ENCODE data around the gene TNFRSF8.
"Not testable (repeated sequence)": the region's sequence is repeated elsewhere in the genome, so short reads cannot be mapped to it uniquely, and the experiment has no call there.

TNFRSF8 gene

DNA sequence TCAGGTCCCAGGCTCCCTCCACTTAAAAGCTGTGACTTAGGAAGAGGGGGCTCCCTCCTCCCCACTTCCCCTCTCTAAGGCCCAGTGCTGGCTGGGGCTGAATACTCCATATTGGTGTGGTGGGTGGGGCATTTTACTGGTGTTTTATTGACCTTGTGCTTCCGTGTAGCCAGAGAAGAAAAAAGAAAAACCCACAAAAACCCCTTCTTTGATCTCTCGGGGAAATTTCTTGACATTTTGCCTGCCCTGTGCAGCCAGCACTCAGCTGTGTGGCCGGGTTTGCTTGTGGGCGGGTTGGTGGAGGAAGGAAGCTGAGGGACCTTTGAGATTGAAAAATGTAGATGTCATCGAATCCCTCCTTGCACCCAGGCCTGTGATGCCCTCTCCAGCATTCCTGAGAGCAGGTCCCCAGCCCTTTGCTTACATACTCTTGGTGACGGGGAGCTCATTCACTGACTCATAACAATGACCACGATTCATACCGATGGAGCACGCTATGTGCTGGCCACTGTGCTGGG is 24.8 kb downstream of the TNFRSF8 start:
- DNase-seq (ENCODE audit: low read depth), result no peak

DNA sequence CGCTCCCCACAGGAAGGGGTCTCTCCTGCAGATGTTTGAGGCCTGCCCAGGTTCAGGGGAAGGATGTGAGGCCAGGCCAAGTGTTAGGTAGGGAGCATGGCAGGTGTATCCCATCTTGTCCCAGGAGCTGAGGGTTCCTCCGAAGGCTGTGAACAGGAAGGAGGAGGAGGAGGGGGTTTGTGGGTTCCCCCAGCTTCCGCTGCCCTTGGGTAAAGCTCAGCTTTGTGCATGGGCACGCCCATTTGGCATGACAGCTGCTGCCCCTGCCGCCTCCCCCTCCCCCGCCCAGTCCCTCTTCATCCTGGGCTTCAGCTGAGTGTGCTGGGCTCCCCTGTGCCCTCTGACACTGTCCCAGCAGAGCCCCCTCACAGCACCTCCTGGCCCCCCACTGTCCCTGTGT is 25.5 kb downstream of the TNFRSF8 start:
- no peak for DNase-seq (ENCODE audit: low read depth)

DNA sequence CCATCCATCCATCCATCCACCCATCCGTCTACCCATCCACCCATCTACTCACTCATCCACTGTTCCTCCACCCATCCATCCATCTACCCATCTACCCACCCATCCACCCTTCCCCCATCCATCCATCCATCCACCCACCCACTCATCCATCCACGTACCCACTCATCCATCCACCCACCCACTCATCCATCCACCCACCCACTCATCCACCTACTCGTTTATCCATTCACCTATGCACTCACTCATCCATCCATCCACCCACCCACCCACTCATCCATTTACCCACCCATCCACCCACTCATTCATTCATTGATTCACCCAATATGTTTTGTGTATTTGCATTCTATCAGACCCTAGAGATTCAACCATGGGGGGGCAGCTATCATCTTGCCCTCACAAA is 27.2 kb downstream of the TNFRSF8 start:
- no peak for DNase-seq (ENCODE audit: low read depth)

DNA sequence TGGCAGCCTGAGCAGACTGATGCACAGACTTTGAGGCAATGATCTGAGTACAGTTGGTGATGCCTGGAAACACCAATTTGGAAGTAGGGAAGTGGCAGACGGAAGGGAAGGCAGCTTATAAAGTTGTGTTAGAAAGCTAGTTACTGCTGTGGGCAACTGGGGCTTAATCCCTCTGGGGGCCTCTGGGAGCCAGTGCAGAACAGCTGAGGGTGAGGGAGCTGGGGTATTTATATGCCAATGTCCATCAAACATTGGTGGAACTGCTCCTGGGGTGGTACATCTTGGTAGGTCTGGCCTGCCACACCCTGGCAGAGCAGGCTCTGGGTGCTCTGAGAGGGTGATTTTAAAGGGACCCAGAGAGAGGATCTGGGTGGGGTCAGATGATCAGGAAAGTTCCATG is 28.1 kb downstream of the TNFRSF8 start:
- DNase-seq (ENCODE audit: low read depth), result no peak

DNA sequence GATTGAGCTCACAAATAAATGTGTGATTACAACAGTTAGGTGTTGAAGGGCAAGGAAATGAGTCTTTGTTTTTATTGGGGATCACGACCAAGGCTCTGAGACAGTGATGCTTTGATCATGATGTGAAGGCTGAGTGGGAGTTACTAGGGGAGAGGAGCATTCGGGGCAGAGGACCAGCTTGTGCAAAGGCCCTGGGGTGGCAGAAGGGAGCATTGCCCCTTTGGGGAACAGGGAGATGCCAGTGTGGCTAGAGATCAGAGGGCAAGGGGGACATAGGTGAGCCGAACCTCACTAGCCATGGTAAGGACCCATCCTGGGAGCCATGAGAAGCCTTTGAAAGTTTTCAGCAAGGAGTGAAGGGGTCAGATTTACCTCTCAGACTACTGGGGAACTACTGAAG is 31.1 kb downstream of the TNFRSF8 start:
- DNase-seq (ENCODE audit: low read depth), result no peak

DNA sequence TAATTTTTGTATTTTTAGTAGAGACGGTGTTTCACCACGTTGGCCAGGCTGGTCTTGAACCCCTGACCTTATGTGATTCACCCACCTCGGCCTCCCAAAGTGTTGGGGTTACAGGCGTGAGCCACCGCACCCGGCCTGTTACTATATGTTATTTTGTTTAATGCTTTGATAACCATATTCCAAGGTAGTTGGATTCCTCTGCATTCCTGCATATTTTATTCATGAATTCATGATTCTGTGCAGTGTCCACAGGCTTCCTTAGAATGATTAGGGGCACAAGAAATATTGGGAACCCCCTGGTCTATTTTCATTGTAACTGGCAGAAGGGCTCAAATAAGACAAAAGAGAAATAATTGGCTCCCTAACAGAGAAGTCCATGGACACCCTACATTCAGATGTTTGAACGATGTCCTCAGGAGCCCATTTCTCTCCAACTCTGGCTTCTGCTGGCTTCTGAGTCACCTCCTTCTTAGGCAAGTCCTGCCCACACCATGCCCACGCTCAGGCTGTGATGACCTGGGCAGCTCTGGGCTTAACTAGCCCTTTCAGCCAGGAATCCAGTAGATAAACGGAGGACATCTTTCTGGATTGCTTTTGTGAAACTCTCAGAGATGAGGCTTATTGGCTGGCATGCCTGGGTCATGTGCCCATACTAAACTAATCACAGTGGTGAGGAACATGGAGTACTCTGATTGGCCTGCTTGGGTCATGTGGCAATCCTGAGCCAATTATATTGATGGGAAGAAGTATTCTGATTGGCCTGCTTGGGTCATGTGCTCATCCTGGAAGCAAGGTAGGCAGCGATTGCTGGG is 32.6 kb downstream of the TNFRSF8 start:
- no peak for DNase-seq (ENCODE audit: low read depth)

DNA sequence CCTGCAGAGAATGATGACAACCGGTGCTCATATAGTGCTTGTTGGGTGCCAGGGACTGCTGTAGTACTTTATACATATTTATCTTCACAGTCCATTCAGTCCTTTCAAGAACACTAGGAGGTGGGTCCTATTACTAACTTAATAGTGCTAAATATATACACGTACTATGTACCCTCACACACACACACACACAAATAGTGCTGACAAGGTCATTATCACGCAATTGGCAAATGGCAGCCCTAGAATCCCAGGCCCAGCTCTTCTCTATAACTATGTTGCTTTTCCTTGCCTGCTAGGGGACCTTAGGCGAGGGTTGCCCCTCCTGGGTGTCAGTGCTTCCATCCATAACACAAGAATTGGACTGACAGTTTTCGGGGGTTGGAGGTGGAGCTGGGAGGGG is 33.5 kb downstream of the TNFRSF8 start:
- no peak for DNase-seq (ENCODE audit: low read depth)

DNA sequence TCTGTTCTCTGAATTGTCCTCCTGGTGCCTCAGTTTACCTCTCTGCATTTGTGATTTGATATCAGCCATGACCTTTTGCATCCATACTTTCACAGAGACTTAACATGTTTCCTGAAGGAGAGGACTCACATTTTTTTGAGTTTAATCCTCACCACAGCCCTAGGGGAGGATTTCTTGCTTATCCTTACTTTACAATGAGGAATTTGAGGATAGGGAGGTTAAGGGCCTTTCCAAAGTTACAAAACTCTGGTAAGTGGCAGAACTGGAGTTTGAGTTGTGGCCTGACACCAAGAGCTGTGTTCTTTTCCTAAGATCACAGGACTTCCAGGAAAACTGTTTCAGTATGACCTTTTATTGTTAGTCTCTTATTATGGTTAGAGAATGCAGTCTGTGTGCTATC is 34.2 kb downstream of the TNFRSF8 start:
- no peak for DNase-seq (ENCODE audit: low read depth)

DNA sequence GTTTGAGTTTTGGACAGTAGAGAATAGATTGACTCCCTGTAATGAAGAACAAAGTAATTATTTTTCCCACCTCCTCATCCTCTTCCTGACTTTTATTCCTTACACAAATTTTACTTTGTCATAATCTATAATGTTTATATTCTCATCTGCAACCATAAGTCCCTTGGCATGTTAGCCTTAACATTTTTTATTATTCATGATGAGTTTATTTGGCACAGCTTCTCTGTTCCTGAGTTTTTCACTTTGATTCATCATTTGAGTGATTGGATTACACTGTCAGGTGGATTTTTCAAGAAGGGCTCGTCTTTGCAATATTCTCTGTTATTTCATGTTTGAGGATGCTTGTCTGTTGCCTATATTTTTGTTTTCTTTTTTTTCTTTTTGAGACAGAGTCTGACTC is 35.7 kb downstream of the TNFRSF8 start:
- DNase-seq (ENCODE audit: low read depth), result no peak

DNA sequence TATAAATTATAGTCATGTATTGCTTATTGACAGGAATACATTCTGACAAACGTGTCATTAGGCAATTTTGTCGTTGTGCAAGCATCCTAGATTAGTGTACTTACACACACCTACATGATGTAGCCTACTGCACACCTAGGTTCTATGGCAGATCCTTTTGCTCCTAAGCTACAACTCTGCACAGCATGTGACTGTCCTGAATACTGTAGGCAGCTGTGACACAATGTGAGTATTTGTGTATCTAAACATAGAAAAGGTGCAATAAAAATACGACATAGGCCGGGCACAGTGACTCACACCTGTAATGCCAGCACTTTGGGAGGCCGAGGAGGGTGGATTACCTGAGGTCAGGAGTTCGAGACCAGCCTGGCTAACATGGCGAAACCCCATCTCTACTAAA is 36.5 kb downstream of the TNFRSF8 start:
- no peak for DNase-seq (ENCODE audit: low read depth)

DNA sequence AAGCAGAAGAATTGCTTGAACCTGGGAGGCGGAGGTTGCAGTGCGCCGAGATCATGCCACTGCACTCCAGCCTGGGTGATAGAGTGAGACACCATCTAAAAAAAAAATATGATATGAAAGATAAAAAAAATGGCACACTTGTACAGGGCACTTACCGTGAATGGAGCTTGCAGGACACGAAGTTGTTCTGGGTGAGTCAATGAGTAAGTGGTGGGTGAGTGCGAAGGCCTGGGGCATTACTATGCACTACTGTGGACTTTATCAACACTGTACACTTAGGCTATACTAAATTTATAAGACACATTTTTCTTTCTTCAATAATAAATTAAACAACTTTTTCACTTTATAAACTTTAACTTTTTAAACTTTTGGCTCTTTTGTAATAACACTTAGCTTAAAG is 37.0 kb downstream of the TNFRSF8 start:
- DNase-seq (ENCODE audit: low read depth), result no peak

DNA sequence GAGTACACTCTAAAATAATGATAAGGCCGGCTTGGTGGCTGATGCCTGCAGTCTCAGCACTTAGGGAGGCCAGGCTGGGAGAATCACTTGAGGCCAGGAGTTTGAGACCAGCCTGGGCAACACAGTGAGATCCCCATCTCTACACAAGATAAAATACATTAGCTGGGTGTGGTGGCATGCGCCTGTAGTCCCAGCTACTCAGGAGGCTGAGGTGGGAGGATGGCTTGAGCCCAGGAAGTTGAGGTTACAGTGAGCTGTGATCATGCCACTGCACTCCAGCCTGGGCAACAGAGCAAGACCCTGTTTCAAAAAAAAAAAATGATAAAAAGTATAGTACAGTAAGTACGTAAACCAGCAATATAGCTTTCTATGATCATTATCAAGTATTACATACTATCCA is 38.0 kb downstream of the TNFRSF8 start:
- not testable (repeated sequence) for DNase-seq (ENCODE audit: low read depth)

DNA sequence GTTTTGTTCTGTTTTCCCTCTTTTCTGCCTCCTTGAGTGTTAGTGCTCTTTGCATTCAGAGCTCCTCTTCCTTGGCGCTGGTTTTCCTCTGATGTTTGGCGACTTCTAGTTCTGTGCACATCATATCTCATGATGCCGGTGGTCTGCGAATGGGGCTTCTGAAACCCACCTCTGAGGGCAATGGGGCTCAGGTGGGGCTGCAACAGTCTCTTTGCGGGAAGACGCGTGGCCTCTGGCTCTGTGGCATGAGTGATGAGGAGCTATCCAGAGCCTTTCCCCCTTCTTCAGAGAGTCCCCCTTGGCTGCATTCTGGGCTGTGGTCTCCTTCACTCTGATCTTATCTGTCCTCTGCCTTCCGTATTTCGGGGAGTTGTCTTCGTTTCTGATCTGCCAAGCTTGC is 39.0 kb downstream of the TNFRSF8 start:
- DNase-seq (ENCODE audit: low read depth), result no peak

DNA sequence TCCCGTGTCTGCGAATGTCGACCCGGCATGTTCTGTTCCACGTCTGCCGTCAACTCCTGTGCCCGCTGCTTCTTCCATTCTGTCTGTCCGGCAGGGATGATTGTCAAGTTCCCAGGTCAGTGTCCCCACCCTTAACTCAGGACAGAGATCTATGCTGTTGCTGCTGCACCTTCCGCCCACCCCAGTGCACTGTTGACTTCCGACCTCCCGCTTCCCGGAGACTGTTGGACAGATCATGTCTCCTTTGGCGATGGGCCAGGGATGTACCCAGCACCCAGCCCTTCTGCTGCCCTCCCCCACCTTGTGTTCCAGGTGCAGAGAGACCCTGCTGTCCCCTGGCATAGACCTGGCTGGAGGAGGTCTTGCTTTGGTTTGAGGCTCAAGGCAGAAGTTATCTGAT is 41.3 kb downstream of the TNFRSF8 start:
- DNase-seq (ENCODE audit: low read depth), result no peak

DNA sequence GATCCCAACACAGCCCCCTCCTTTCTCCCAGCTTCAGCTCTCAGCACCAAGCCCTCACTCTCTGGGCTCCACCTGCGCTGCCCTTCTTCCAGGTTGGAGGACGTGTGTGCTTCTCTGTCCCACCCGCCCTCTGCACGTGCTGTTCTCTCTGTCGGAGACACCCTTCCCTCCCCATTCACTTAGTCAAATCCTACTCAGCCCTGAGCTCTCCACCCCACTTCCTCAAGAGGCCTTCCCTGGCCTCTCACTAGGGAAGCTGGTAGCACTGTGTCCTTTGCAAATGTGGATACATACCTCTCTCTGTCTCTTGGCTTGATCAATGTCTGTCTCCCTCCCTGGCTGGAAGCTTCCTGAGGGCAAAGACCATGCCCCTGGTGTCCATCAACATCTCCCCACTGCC is 43.0 kb downstream of the TNFRSF8 start:
- no peak for DNase-seq (ENCODE audit: low read depth)

DNA sequence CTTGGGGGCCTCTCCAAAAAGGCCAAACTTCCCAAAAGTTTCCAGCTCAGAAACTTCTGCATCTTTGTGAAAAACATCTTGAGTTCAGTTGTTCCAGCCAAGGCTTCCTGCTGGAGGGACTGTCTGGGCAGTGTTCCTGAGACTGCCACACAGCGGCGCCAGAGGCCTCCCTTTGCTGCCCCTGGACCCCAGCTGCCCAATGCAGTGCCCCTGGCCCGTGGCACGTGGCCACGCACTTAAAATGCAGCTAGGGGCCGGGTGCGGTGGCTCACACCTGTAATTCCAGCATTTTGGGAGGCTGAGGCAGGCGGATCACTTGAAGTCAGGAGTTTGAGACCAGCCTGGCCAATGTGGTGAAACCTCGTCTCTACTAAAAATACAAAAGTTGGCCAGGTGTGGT is 43.8 kb downstream of the TNFRSF8 start:
- not testable (repeated sequence) for DNase-seq (ENCODE audit: low read depth)

DNA sequence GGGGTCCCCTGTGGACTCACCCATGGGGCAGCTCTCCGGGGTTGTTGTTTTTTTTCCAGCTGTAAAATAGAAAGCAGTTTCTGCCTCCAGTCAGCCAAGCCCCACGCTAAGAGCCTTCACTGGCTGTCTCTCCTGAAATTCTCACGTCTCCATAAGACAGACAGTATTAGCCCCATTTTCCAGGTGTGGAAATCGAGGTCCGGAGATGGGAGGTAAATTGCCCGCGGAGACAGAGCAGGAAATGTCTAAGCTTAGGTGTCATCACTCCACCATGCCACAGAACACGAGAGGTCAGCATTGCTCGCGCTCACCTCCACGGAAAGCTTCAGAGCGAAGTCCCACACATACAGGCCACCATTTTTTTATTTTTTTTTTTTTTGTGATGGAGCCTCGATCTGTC is 44.6 kb downstream of the TNFRSF8 start:
- no peak for DNase-seq (ENCODE audit: low read depth)

DNA sequence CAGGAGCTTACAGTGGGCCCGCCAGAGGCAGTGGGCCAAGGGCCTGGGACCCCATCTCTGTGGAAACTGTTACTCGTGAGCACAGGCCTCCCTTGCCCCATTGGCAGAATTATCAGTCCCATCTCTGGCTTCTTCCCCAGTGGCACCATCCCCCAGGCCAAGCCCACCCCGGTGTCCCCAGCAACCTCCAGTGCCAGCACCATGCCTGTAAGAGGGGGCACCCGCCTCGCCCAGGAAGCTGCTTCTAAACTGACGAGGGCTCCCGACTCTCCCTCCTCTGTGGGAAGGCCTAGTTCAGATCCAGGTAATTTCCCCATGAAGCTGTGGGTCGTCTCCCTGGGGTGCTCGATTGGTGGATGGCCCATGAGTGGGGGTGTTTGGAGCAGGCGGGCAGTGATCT is 46.8 kb downstream of the TNFRSF8 start:
- DNase-seq (ENCODE audit: low read depth), result no peak

DNA sequence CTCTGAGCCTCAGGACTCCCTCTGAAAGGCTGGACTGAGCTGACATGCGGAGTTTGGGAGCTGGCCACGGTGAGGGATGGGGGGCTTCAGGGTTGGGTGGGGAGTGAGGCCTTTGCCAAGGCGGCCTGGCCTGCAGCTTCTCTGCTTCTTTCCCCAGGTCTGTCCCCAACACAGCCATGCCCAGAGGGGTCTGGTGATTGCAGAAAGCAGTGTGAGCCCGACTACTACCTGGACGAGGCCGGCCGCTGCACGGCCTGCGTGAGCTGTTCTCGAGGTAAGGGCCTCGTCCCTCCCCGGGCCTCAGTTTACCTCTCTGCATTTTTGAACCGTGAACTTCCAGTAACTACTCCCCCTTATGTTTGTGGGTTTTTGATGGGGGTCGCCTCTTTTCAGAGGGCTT is 48.6 kb downstream of the TNFRSF8 start:
- DNase-seq (ENCODE audit: low read depth), result no peak

DNA sequence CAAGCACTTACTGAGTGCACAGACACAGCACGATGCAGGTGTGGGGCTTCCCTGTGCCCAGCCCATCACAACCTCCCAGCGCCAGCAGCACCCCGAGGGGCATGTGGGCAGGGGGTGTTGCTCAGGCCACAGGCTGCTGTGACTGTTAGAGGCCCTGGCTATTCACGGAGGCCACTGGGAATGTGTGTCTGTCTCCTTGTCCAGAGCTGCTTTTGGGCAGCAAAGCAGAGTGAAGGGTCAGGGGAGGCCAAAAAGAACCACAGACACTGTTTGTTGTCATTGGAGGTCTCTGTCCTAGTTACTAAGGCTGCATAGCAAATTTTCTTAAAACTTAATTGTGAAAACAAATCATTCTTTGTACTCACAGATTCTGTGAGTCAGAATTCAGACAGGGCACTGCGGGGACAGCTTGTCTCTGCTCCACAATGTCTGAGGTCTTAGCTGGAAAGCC is 49.6 kb downstream of the TNFRSF8 start:
- DNase-seq (ENCODE audit: low read depth), result no peak

DNA sequence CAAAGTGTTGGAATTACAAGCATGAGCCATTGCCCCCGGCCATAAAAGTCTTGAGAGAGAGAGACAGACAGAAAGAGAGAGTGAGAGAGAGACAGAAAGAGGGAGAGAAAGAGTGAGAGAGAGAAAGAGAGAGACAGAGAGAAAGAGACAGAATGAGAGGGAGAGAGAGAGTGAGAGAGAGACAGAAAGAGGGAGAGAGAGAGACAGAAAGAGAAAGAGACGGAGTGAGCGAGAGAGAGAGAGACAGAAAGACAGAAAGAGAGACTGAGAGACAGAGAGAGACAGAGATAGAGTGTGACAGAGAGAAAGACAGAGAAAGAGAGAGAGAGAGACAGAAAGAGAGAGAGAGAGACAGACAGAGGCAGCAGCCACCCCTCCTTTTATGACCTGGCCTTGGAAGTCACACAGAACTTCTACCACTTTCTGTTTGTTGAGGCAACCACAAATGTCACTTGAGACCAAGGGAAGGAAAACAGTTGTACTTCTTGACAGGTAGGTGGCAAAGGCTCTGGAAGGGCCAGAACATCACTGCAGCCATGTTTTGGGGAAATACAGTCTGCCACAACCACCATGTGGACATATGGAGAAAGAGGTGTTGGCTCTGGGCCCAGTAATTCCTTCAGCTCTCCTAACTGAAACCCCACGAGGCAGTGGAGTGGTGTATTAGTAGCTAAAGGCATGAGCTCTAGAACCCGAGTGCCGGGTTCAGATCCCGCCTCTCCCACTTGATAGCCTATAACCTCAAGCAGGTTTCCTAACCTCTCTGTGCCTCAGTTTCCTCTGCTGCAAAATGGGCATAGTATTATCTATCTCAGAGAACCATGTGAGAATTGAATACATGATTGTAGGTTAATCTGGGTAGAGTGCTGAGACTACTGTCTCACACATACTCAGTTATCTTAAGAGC is 50.6 kb downstream of the TNFRSF8 start:
- DNase-seq (ENCODE audit: low read depth), result no peak

DNA sequence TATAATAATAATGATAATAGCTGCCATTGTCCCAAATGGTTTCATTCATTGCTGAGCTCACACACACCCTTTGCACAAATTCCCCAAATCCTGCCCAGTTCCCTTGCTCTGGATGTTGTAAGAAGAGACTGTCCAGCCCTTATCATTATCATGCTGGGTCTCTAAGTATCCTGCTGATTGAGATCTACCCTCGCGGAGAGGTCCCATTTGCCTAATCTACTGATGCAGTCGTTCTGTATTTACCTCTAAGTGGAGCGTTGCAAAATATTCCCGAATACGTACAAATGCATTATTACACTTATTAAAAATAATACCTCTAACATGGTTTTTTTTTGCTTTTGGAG is 51.2 kb downstream of the TNFRSF8 start:
- no peak for DNase-seq (ENCODE audit: low read depth)

DNA sequence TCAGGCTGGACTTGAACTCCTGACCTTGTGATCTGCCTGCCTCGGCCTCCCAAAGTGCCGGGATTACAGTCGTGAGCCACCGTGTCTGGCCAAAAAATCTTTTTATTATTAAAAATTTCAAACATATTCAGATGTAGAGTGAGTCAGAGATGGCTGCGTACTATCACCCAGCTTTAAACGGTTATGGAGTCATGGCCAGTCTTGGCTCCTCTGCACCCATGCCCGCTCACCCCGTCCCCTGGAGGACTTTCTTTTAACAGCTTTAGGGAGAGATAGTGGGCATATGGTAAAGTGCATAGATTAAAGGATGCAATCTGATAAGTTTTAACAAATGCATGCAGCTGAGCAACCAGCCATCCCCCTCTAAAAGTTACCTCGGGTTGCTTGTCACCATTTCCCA is 51.8 kb downstream of the TNFRSF8 start:
- DNase-seq (ENCODE audit: low read depth), result no peak
